Left lung (tissue), 10 donors: Measurements from ENCODE around the gene RBX1. TPM values are rescaled to one million over a fixed set of nuclear protein-coding genes. Genes with fewer than 3 reads are reported as not detected.
A peak's percentile ranks its signal among the peaks of the same experiment; 100 is the strongest.

ENCODE experiments used
- ATAC-seq: fragments of 200-7000 bp; cut with Tn5 transposase; one replicate; pipeline ENCODE4 v1.9.1; 2020; ENCODE audit warnings: moderate library complexity
- DNase-seq, 4 donors: peaks; one replicate each; pipeline ENCODE4 v3.0.0-alpha.2; 2013 to 2020
- H3K27ac ChIP-seq, 2 donors: fragments of 200-600 bp; sonication (generic) in 1 of 2; one replicate each; pipeline versions ENCODE4 v1.5.0 to v1.8.0; 2020 to 2021
- H3K27me3 ChIP-seq, 2 donors: fragments of 200-600 bp; sonication (generic) in 1 of 2; one replicate each; pipeline versions ENCODE4 v1.5.0 to v1.8.0; 2020 to 2021
- H3K36me3 ChIP-seq, 2 donors: fragments of 200-600 bp; sonication (generic) in 1 of 2; one replicate each; pipeline versions ENCODE4 v1.5.0 to v1.8.0; 2020 to 2021
- H3K4me1 ChIP-seq, 2 donors: fragments of 200-600 bp; one replicate each; pipeline ENCODE4 v1.8.0; 2021
- H3K4me3 ChIP-seq, 2 donors: fragments of 200-600 bp; sonication (generic) in 1 of 2; one replicate each; pipeline versions ENCODE4 v1.5.0 to v1.8.0; 2020 to 2021; ENCODE audit warnings: mild to moderate bottlenecking in 1 of 2
- H3K9me3 ChIP-seq, 2 donors: fragments of 200-600 bp; sonication (generic) in 1 of 2; one replicate each; pipeline versions ENCODE4 v1.5.0 to v1.8.0; 2020 to 2021
- CTCF ChIP-seq, 2 donors: fragments of 200-600 bp; sonication (generic) in 1 of 2; IDR thresholded peaks; one replicate each; pipeline versions ENCODE4 v1.5.0 to v1.8.0; 2021; ENCODE audit warnings: antibody characterized with exemption in 2 of 2
- intact Hi-C, 2 donors: fragments of 100-400 bp; cut with DNase I; formaldehyde crosslinking; loops; one replicate each; pipeline versions ENCODE4 v1.11.2 to v1.14.2; 2022
- polyA plus RNA-seq, 6 donors: library from polyadenylated mRNA; unstranded; fragments of 120-200 nt; gene quantifications; one replicate each; pipeline ENCODE4 v1.2.1, GENCODE V29; 2013; ENCODE audit not compliant: insufficient read length in 6 of 6
- total RNA-seq, 2 donors: library from RNA; stranded (reverse); fragmentation: NEBNext Ultra II Directional; extraction: Animal tissue kit (Norgen Biotek cat#: 25700); gene quantifications; one replicate each; pipeline ENCODE4 v1.2.1, GENCODE V29; 2021
- donor health status: DM: no; HTN: yes; CAD: no.
- donor health status: DM: no; HTN: no; CAD: no.

Gene RBX1
- total and polyA plus RNA-seq, 8 donors = 51.3 to 75.8 (median 68.5) TPM

- DNase-seq (no peak), ATAC-seq (no peak)
- H3K36me3 ChIP-seq = peaks cover 0 to 52% of the 10 kb centered on the region in 2 donors
- H3K27ac ChIP-seq = no peak overlapping the region
- TF ChIP-seq CTCF (IDR thresholded peaks at IDR 0.05) = no peak
- H3K9me3 ChIP-seq = no peaks in the 10 kb centered on the region
- H3K4me3 ChIP-seq = no peak overlapping the region
- H3K27me3 ChIP-seq = no peaks in the 10 kb centered on the region
- peaks cover 7 to 41% of the 10 kb centered on the region in 2 donors for H3K4me1 ChIP-seq
- intact Hi-C loops = loop anchor here in 1 of 2 donors (10.0 kb wide), 1 partner anchor 141 kb away; the partner anchor contains the start of gene EP300
These were observed 2.9 kb downstream of the RBX1 start for GRCh38 chr22:40954113-40954512.

GRCh38 chr22:40955571-40955970 lies 4.4 kb downstream of the RBX1 start:
- H3K4me1 ChIP-seq = peaks cover 7 to 29% of the 10 kb centered on the region in 2 donors
- H3K27me3 ChIP-seq = no peaks in the 10 kb centered on the region
- TF ChIP-seq CTCF (IDR thresholded peaks at IDR 0.05) = no peak
- ATAC-seq (no peak), DNase-seq (no peak)
- H3K4me3 ChIP-seq = no peak overlapping the region
- intact Hi-C loops = loop anchor here in 1 of 2 donors (10.0 kb wide), 1 partner anchor 139 kb away; the partner anchor contains the start of gene EP300
- H3K36me3 ChIP-seq = peaks cover 0 to 63% of the 10 kb centered on the region in 2 donors
- no peak overlapping the region for H3K27ac ChIP-seq
- no peaks in the 10 kb centered on the region for H3K9me3 ChIP-seq

- H3K36me3 ChIP-seq = peaks cover 0 to 83% of the 10 kb centered on the region in 2 donors
These were observed 6.4 kb downstream of the RBX1 start for GRCh38 chr22:40957601-40958000.

GRCh38 chr22:40958299-40958698 lies 7.1 kb downstream of the RBX1 start:
- DNase-seq (no peak), ATAC-seq (no peak)
- Histone ChIP-seq H3K9me3 (no peaks in the 10 kb centered on the region), H3K36me3 (peaks cover 0 to 90% of the 10 kb centered on the region in 2 donors), H3K4me3 (no peak overlapping the region), H3K27ac (no peak overlapping the region), H3K4me1 (peaks cover 0 to 14% of the 10 kb centered on the region in 2 donors), H3K27me3 (no peaks in the 10 kb centered on the region)
- TF ChIP-seq CTCF (IDR thresholded peaks at IDR 0.05) = no peak
- intact Hi-C loops = loop anchor here in 1 of 2 donors (10.0 kb wide), 1 partner anchor 137 kb away; the partner anchor contains the start of gene EP300

More at GRCh38 chr22:40957601-40958000, 6.4 kb downstream of the RBX1 start:
- Histone ChIP-seq H3K4me1 (peaks cover 3 to 21% of the 10 kb centered on the region in 2 donors), H3K27ac (no peak overlapping the region), H3K27me3 (no peaks in the 10 kb centered on the region), H3K9me3 (no peaks in the 10 kb centered on the region), H3K4me3 (no peak overlapping the region)
- no peak for DNase-seq
- intact Hi-C loops = loop anchor here in 1 of 2 donors (10.0 kb wide), 1 partner anchor 137 kb away; the partner anchor contains the start of gene EP300
- ATAC-seq = no peak
- TF ChIP-seq CTCF (IDR thresholded peaks at IDR 0.05) = no peak

- peaks cover 4 to 91% of the 10 kb centered on the region in 2 donors for H3K36me3 ChIP-seq
- no peak for DNase-seq
- intact Hi-C loops = no loop called here
- H3K4me1 ChIP-seq = peaks cover 0 to 7% of the 10 kb centered on the region in 2 donors
- H3K27ac ChIP-seq = peak overlapping the region; percentile 45 to 53
- no peaks in the 10 kb centered on the region for H3K27me3 ChIP-seq
- H3K4me3 ChIP-seq = no peak overlapping the region
- no peak for TF ChIP-seq CTCF (IDR thresholded peaks at IDR 0.05)
- ATAC-seq = peak; percentile 95
- no peaks in the 10 kb centered on the region for H3K9me3 ChIP-seq
These were observed 9.0 kb downstream of the RBX1 start for GRCh38 chr22:40960145-40960544.
